Measurements from ENCODE around the gene CDC42SE2.
"Not testable (repeated sequence)": the region's sequence is repeated elsewhere in the genome, so short reads cannot be mapped to it uniquely, and the experiment has no call there.

GRCh38 chr5:131337240-131338050 is 73.6 kb downstream of the CDC42SE2 start:
- not testable (repeated sequence) for TF ChIP-seq CTCF (conservative IDR thresholded peaks at IDR 0.05; ENCODE audit: low read depth in 2 of 2); EZH2 (IDR thresholded peaks at IDR 0.05; ENCODE audit: low read depth, unreplicated experiment); POLR2AphosphoS5 (IDR thresholded peaks at IDR 0.05; ENCODE audit: low read depth)
